WERI-Rb-1 (cell line): ENCODE data around the gene ADCYAP1R1.

Source experiments
- DNase-seq: peaks from one replicate; pipeline ENCODE4 v3.0.0-alpha.2; 2020
- H3K27ac ChIP-seq: fragments of 250-450 bp; sonication (Bioruptor Pico); 2 replicates; pipeline ENCODE4 v1.5.1; 2020; ENCODE audit warnings: mild to moderate bottlenecking, moderate library complexity
- H3K27me3 ChIP-seq: fragments of 250-450 bp; sonication (Bioruptor Pico); 2 replicates; pipeline ENCODE4 v1.5.1; 2021; ENCODE audit warnings: mild to moderate bottlenecking, low read depth, moderate library complexity; ENCODE audit not compliant: insufficient read depth, severe bottlenecking
- H3K36me3 ChIP-seq: fragments of 250-450 bp; sonication (Bioruptor Pico); 2 replicates; pipeline ENCODE4 v1.5.1; 2020; ENCODE audit warnings: mild to moderate bottlenecking, moderate library complexity
- H3K4me3 ChIP-seq: 2 replicates; pipeline ENCODE4 v1.5.1; 2011; ENCODE audit warnings: low read depth, mild to moderate bottlenecking, control low read depth, low read length
- H3K9me3 ChIP-seq: fragments of 250-450 bp; sonication (Bioruptor Pico); 2 replicates; pipeline ENCODE4 v1.5.1; 2021; ENCODE audit warnings: mild to moderate bottlenecking, moderate library complexity; ENCODE audit not compliant: severe bottlenecking
- CTCF ChIP-seq: IDR thresholded peaks from 2 replicates; pipeline ENCODE4 v1.5.1; 2011; ENCODE audit warnings: low read depth, mild to moderate bottlenecking, control low read depth, inconsistent platforms, low read length

The ADCYAP1R1 gene

GRCh38 chr7:31102973-31103850 is 51.1 kb downstream of the ADCYAP1R1 start:
- Histone ChIP-seq H3K9me3 (no peaks in the 10 kb centered on the region), H3K27me3 (no peaks in the 10 kb centered on the region), H3K4me3 (no peak overlapping the region), H3K36me3 (no peaks in the 10 kb centered on the region), H3K27ac (no peak overlapping the region)
- DNase-seq: no peak
- no peak for TF ChIP-seq CTCF

- no peak for DNase-seq
- no peaks in the 10 kb centered on the region for H3K36me3 ChIP-seq
- no peak overlapping the region for H3K27ac ChIP-seq
- H3K9me3 ChIP-seq: no peaks in the 10 kb centered on the region
- H3K4me3 ChIP-seq: no peak overlapping the region
- no peak for TF ChIP-seq CTCF
- H3K27me3 ChIP-seq: no peaks in the 10 kb centered on the region
These were observed 52.5 kb downstream of the ADCYAP1R1 start for GRCh38 chr7:31104361-31105255.

GRCh38 chr7:31105256-31105950 is 53.3 kb downstream of the ADCYAP1R1 start:
- Histone ChIP-seq H3K36me3 (no peaks in the 10 kb centered on the region), H3K9me3 (no peaks in the 10 kb centered on the region), H3K4me3 (no peak overlapping the region), H3K27ac (no peak overlapping the region), H3K27me3 (no peaks in the 10 kb centered on the region)
- DNase-seq: no peak
- no peak for TF ChIP-seq CTCF

GRCh38 chr7:31106303-31107105 is 54.4 kb downstream of the ADCYAP1R1 start:
- Histone ChIP-seq H3K27me3 (no peaks in the 10 kb centered on the region), H3K9me3 (no peaks in the 10 kb centered on the region), H3K27ac (no peak overlapping the region), H3K4me3 (no peak overlapping the region), H3K36me3 (no peaks in the 10 kb centered on the region)
- TF ChIP-seq CTCF: no peak
- DNase-seq: no peak
